D721Med (cell line): Measurements from ENCODE around the gene COL12A1.

Source experiments
- DNase-seq: peaks from one replicate; pipeline ENCODE4 v3.0.0; 2011; ENCODE audit warnings: low spot score; ENCODE audit not compliant: insufficient read length
- FAIRE-seq: peaks from 2 replicates; lab custom pipeline; 2011; peaks lifted over from hg19 to GRCh38; lab: Jason Lieb, UNC
- TF ChIP-seq, protein P1 (sequence below): IDR thresholded peaks from 2 replicates; pipeline ENCODE4 v1.5.1; 2012; ENCODE audit warnings: mild to moderate bottlenecking, control low read depth; ENCODE audit not compliant: insufficient read depth; ENCODE audit errors: missing control alignments

COL12A1 gene

DNA sequence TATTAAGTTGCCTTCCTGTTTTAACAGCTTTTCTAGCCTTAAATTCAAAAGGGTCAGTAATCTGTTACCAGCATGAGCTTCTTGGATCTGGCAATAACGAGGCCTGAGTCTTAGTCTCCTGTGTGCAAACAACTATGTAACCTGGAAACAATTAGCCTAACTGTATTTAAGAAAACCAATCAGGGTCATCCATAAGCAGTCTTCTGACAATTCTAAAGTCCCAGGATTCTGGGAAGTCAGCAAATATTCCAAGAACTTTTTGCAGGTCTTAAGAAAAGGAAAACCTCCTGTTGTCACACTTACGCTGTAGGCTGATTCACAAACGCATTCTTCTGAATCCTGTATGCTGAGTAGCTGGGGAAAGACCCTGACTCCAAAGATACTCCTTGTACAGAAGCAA is 90.4 kb downstream of the COL12A1 start:
- FAIRE-seq, result no peak
- no peak for DNase-seq
- TF ChIP-seq, protein P1, sequence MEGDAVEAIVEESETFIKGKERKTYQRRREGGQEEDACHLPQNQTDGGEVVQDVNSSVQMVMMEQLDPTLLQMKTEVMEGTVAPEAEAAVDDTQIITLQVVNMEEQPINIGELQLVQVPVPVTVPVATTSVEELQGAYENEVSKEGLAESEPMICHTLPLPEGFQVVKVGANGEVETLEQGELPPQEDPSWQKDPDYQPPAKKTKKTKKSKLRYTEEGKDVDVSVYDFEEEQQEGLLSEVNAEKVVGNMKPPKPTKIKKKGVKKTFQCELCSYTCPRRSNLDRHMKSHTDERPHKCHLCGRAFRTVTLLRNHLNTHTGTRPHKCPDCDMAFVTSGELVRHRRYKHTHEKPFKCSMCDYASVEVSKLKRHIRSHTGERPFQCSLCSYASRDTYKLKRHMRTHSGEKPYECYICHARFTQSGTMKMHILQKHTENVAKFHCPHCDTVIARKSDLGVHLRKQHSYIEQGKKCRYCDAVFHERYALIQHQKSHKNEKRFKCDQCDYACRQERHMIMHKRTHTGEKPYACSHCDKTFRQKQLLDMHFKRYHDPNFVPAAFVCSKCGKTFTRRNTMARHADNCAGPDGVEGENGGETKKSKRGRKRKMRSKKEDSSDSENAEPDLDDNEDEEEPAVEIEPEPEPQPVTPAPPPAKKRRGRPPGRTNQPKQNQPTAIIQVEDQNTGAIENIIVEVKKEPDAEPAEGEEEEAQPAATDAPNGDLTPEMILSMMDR, result no peak

DNA sequence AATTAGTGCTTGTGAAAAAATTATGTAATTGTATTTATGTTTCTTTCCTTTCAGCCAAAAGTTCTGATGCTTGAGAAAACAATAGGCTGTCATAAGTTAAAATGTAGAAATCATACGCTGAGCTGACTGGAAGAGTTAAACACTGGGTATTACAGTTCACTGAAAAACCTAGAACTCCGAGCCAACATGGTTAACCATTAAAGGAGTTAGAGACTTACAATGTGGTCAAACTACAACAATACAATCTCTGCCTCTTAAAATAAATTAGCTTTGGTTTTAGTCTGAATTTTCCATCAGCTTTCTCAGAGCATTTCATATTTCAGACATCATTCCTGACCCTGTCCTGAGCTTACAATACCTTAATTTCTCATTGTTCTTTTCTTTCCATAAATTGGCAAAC is 91.0 kb downstream of the COL12A1 start:
- FAIRE-seq (no peak), DNase-seq (no peak)
- TF ChIP-seq, protein P1, result no peak

DNA sequence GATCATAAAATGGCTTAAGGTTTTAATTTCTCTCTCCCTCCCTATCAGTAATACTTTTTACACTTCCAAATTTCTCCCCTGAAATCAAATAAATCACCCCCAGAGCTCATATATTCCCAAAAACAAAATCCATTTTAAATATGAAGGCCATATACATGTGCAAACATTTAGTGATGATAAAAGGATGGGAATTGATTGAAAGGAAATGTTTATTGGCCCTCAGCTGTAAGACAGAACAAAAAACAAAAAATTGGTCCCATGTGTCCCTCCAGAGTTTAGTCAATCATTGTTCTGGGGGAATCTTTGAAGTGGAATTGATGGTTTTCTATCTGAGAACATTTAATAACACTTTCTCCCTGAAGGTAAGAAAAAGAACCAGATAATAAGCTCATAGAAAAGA is 91.7 kb downstream of the COL12A1 start:
- FAIRE-seq (no peak), DNase-seq (no peak)
- TF ChIP-seq, protein P1, result no peak

DNA sequence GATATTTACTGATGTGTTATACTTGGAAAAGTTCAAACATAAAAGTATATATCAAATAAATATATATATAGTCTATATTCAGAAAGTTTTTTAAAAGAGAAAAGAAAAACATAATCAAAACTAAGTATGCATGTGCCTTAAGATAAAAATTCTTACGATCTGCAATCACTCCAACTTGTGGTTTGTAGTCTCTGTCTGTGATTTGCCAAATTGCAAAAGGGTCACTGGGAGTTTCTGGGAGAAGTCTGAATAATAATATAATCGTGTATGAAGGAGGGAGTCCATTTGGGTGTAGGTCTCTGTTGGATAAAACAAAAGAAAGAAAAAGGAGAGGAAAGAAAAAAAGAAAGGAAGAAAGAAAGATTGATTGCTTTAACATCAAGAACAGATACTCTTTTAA is 92.4 kb downstream of the COL12A1 start:
- FAIRE-seq, result no peak
- DNase-seq, result no peak
- TF ChIP-seq, protein P1, result no peak

DNA sequence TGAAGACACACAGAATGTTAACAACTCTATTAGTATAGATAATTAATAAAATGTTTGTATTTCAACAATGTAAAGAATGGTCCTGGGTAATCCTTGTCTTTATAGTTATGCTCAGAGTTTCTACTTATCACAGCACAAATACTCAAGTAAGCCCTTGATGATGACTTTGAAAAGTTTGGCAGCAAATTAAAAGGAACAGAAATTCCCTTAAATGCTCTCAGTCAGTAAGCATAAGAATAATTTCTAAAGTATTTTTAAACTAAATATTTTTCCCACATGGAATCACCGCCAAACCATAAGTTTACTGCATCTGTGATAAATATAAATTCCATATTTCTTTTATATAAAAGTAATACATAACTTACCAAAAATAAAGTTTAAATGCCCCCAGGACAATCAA is 96.1 kb downstream of the COL12A1 start:
- TF ChIP-seq, protein P1, result no peak
- FAIRE-seq, result no peak
- DNase-seq, result no peak

DNA sequence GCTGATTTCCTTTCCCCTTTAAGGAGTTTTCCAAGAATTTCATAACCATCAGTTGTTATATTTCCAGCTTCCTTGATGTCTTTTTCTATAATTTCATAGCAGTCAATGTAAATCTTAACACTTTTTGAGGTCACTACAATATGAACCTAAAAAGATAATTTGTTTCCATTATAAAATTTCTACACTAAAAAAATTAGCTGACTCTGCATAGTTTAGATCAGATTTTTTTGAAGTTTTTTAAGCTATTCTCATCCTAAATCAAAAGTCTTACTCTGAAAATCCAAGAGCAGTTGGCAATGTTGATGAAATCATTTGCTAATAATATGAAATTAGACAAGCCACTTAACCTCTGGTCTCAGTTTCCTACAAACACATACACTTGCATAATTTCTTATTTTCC is 96.8 kb downstream of the COL12A1 start:
- TF ChIP-seq, protein P1, result no peak
- FAIRE-seq, result no peak
- DNase-seq, result no peak

DNA sequence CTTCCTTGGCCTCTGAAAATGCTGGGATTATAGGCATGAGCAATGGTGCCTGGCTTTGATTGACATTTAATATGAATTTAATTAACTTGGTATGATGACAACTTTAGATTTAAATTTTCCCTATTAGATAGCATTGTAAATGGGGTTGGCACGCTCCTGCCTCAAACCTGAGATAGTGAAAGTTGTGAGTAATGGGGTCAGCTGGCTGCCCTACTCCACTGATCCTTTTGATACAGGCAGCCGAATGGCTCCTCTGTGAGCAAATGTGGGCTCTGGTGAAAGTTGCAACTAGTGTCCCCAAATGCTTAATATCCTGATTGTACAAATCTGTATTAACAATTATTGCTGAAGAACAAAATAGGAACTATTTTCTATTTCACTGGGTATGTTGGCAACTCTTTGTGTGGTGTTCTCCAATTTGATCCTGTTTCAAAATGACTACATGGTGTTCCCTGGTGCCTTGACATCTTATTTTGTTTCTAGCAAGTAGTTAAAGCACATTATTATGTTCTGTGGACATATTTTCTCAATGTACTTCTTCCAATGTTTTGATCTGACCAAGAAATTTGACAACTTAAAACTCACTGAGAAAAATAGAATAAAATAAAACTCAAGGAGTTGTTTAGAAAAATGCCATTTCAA is 97.4 kb downstream of the COL12A1 start:
- no peak for FAIRE-seq
- DNase-seq, result no peak
- TF ChIP-seq, protein P1, result no peak
